Right renal cortex interstitium (tissue), 3 donors: ENCODE results near the gene FDX1. TPM values are rescaled to one million over a fixed set of nuclear protein-coding genes. Genes with fewer than 3 reads are reported as not detected.
A peak's percentile ranks its signal among the peaks of the same experiment; 100 is the strongest.
"Not testable (repeated sequence)": the region's sequence is repeated elsewhere in the genome, so short reads cannot be mapped to it uniquely, and the experiment has no call there.

Experiments used
- DNase-seq, 3 donors: peaks; one replicate each; pipeline ENCODE4 v3.0.0-alpha.2; 2013; ENCODE audit warnings: low read depth in 3 of 3, low spot score in 2 of 3
- polyA plus RNA-seq, 3 donors: library from polyadenylated mRNA; unstranded; fragments of 120-200 nt; gene quantifications; one replicate each; pipeline ENCODE4 v1.2.1, GENCODE V29; 2013; ENCODE audit not compliant: insufficient read length in 3 of 3

The FDX1 gene
- 10 to 100 TPM; 18.3 to 19.5 (median 18.3) TPM for polyA plus RNA-seq

DNA sequence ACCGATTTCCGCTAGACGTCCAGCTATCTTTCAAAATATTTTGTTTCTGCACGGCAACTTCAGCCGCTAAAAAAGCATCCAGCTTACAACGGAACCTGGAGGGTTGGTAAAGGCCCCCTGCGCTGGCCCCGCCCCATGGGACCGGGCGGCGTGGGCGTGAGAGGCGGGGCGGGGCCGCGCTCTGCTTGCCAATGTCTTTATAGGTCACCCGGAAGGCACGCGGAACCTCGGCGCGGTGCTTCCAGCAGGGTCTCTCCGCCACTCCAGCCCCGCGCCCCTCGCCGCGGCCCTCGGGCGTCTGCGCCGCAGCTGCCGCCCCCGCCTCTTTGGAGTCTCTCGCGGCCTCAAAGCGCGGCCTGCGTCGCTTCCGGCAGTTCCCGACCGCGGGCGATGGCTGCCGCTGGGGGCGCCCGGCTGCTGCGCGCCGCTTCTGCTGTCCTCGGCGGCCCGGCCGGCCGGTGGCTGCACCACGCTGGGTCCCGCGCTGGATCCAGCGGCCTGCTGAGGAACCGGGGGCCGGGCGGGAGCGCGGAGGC, at the start of gene FDX1:
FDX1 (plus strand) TSS at position 218 of the 536 bp plus-strand sequence; CDS start at position 391, 173 bp downstream.
- peak in 2 of 3 donors; percentile 73 to 75 for DNase-seq

GRCh38 chr11:110380836-110381622, 48.7 kb upstream of the FDX1 start:
- DNase-seq, result no peak

- DNase-seq, result not testable (repeated sequence)
Measured at GRCh38 chr11:110388231-110388630, 41.5 kb upstream of the FDX1 start.

- DNase-seq, result no peak
Measured at GRCh38 chr11:110389965-110390364, 39.8 kb upstream of the FDX1 start.

GRCh38 chr11:110392056-110392455, 37.7 kb upstream of the FDX1 start:
- DNase-seq, result no peak

GRCh38 chr11:110397668-110398286, 32.0 kb upstream of the FDX1 start:
- DNase-seq, result not testable (repeated sequence)

DNA sequence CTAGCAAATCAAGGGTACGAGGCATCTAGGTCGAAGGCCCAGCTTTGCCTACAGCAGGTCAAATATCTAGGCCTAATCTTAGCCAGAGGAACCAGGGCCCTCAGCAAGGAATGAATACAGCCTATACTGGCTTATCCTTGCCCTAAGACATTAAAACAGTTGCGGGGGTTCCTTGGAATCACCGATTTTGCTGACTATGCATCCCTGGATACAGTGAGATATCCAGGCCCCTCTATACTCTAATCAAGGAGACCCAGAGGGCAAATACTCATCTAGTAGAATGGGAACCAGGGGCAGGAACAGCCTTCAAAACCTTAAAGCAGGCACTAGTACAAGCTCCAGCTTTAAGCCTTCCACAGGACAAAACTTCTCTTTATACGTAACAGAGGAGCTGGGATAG, 26.2 kb upstream of the FDX1 start:
- not testable (repeated sequence) for DNase-seq

GRCh38 chr11:110405636-110406035, 24.1 kb upstream of the FDX1 start:
- not testable (repeated sequence) for DNase-seq

DNA sequence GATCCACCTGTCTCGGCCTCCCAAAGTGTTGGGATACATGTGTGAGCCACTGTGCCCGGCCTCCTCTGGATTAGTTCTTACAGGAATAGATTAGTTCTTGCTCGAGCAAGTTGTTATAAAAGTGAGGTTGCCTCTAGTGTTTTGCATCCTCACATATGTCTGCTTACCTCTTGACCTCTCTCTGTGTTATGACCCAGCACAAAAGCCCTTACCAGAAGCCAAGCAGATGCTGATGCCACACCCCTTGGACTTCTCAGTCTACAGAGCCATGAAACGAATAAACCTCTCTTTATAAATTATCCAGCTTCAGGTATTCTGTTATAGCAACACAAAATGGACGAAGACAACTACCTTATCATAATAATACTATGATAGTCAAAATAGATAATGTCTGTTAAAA, 22.4 kb upstream of the FDX1 start:
- no peak for DNase-seq

DNA sequence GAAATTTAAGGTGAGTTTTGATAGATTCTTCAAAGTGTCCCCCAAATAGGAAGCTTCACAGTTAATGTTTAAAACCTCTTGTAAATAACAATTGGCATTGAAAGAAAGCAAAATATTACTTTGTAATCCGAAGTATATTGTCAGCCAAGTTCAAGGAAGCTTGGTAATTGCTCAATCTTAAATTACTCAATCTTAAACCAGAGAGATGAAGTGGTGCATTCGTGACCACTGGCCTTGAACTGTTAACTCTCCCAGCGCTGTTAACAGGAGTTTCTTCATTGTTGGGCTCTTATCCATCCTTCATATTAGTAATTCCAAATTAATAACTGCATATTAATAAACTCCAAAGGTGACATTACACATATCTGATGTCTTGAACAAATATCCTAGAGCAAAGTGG, 20.6 kb upstream of the FDX1 start:
- DNase-seq, result no peak

DNA sequence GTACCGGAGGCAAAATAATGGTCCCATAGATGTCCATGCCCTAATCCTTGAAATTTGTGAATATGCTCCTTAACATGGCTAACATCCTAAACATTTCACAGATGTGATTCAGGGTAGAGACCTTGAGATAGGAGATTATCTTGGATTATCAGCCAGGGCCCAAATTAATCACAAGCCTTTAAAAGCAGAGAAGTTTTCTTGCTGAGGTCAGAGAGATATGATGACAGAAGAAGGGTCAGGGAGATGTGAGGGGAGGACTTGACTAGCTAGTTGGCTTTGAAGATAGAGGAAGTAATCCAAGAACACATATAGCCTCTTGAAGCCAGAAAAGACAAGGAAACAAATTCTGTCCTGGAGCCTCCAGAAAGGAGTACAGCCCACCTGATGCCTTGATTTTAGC, 19.1 kb upstream of the FDX1 start:
- DNase-seq, result no peak

DNA sequence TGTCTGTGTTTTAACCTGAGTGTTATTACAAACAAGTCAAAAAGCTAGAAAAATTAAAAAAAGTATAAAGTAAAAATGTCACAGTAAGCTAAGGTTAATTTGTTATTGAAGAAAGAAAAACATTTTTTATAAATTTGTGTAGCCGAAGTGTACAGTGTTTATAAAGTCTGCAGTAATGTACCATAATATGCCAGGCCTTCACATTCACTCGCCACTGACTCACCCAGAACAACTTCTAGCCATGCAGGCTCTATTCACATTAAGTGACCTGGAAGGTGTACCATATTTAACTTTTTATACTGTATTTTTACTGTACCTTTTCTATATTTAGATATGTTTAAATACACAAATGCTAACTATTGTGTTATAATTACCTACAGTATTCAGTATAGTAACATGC, 14.7 kb upstream of the FDX1 start:
- DNase-seq, result no peak

DNA sequence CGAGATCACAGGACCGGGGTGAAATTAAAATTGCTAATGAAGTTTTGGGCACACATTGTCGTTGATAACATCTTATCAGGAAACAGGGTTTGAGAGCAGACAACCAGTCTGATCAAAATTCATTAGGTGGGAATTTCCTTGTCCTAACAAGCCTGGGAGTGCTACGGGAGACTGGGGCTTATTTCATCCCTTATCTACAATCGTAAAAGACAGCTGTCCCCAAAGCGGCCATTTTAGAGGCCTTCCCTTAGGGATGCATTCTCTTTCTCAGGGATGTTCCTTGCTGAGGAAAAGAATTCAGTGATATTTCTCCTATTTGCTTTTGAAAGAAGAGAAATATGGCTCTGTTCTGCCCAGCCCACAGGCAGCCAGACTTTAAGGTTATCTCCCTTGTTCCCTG, 8.1 kb upstream of the FDX1 start:
- not testable (repeated sequence) for DNase-seq

GRCh38 chr11:110422306-110422905, 7.3 kb upstream of the FDX1 start:
- DNase-seq, result no peak

- DNase-seq, result no peak
Measured at GRCh38 chr11:110424775-110425444, 4.8 kb upstream of the FDX1 start.

DNA sequence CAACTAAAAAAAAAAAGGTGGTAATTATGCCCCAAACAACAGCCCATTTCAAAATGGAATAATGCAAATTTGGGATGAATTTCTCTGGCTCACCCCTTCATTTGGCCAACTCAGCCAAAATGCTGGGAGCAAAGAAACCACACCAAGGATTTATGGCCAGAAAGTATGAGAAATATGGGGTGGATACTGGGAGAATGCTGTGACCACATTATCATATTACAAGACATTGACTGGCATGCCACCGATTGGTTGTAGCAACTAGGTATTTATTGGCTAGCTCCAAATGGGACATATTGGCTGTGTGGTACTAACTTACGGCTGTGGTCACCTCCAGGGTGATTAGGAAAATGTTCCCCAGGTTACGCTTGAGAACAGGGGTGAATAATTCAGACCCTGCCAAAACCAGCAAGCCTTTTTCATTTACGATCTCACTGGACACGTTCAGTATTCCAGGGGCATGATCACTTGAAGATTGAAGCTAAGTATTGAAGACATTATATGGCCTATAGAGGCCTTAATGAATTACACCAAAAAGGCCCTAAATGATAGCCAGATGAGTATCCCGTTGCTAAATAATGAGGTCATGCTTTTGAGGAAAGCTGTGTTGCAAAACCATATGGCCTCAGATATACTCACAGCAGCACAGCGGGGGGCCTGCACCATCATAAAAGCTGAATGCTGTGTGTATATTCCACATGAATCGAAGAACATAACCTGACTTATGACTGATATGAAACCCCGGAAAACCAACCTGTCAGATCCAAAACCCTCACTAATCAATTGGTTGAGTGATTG, 3.8 kb upstream of the FDX1 start:
- DNase-seq, result no peak

- no peak for DNase-seq
Measured at GRCh38 chr11:110428040-110428439, 1.7 kb upstream of the FDX1 start.

GRCh38 chr11:110428956-110429730, 605 bp upstream of the FDX1 start:
- DNase-seq, result no peak

GRCh38 chr11:110430267-110431050, 711 bp downstream of the FDX1 start:
- no peak for DNase-seq
